Measurements from ENCODE around the gene HJV. TPM values are rescaled to one million over a fixed set of nuclear protein-coding genes. Genes with fewer than 3 reads are reported as not detected.

HJV gene
- total and polyA plus RNA-seq, 2 of the 8 experiments (the other 6 are each of a cell fraction or from before 2014, with no cell fraction given), result 0.32 to 0.70 TPM

DNA sequence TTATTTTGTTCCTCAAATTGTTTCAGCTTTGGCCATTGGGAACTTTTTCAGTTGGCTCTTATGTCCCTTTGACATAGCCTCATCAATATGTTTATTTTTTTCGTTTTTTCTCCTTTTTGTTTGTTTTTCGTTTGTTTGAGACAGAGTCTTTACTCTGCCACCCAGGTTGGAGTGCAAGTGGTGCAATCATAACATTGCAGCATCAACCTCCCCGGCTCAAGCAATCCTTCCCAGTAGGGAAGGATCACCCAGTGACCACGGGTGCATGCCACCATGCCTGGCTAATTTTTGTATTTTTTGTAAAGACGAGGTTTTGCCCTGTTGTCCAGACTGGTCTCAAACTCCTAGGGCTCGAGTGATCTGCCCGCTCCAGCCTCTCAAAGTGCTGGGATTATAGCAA is 49.0 kb downstream of the HJV start:
- POLR2A ChIA-PET (ENCODE audit: partially characterized antibody), result interaction anchor here (0.9 to 1.7 kb wide), 4 partner anchors 9 to 80 kb away, joined by 4 read pairs; partner anchors contain the start of genes ANKRD34A, POLR3GL and RBM8A
- TF ChIP-seq JUN (IDR thresholded peaks at IDR 0.05; ENCODE audit: low read depth, low read length), result no peak
- TF ChIP-seq CREB1 (IDR thresholded peaks at IDR 0.05), result no peak
- no peak for TF ChIP-seq RNF2 (IDR thresholded peaks at IDR 0.05; ENCODE audit: borderline replicate concordance, low read depth, low read length, missing control alignments, poor library complexity, severe bottlenecking)
- TF ChIP-seq CBX5 (IDR thresholded peaks at IDR 0.05; ENCODE audit: low read depth, low read length), result no peak
- TF ChIP-seq PHF8 (conservative IDR thresholded peaks at IDR 0.05; ENCODE audit: low read depth, low read length), result no peak
- TF ChIP-seq POLR2A (IDR thresholded peaks at IDR 0.05; ENCODE audit: control extremely low read depth in 1 of 2, low read depth in 2 of 2, low read length in 2 of 2), result no peak
- no peak for TF ChIP-seq TCF12 (IDR thresholded peaks at IDR 0.05; ENCODE audit: low read depth, low read length)
- TF ChIP-seq SP2 (IDR thresholded peaks at IDR 0.05; ENCODE audit: low read length), result no peak
- Histone ChIP-seq H3K79me2 (ENCODE audit: control insufficient read depth in 1 of 2, insufficient read depth in 2 of 2, low read length in 2 of 2) (no peaks in the 10 kb centered on the region), H3K56ac (replicated peaks; ENCODE audit: insufficient read length, low read depth, low read length) (no peak overlapping the region), H2BK20ac (ENCODE audit: low read length) (no peak overlapping the region), H4K91ac (replicated peaks; ENCODE audit: insufficient read length, low read length) (no peak overlapping the region), H3K4me1 (replicated peaks in 1 of 4; ENCODE audit: control insufficient read depth in 3 of 4, insufficient read depth in 4 of 4, low read length in 3 of 4) (peaks cover 0 to under 1% (median 0%) of the 10 kb centered on the region in 4 experiments; a peak in 1 of 7 replicates), H3K79me1 (ENCODE audit: low read depth, low read length) (no peaks in the 10 kb centered on the region), H2BK15ac (ENCODE audit: low read length) (no peak overlapping the region), H2BK120ac (replicated peaks; ENCODE audit: low read depth, low read length) (no peak overlapping the region), H3K4ac (replicated peaks; ENCODE audit: insufficient read length, low read depth, low read length) (no peak overlapping the region), H2BK5ac (ENCODE audit: low read depth, low read length) (no peak overlapping the region), H3K18ac (ENCODE audit: extremely low read depth, low read length) (no peak overlapping the region), H3K9ac (replicated peaks in 1 of 4; ENCODE audit: extremely low read depth in 1 of 4, low read depth in 3 of 4, low read length in 3 of 4) (no peak overlapping the region), H2AFZ (ENCODE audit: low read length) (no peak overlapping the region), H3K27me3 (replicated peaks in 1 of 4; ENCODE audit: control insufficient read depth in 3 of 4, extremely low read depth in 1 of 4, insufficient read depth in 3 of 4, low read length in 3 of 4) (no peaks in the 10 kb centered on the region), H4K5ac (ENCODE audit: insufficient read length, low read depth, low read length) (no peak overlapping the region), H3K23me2 (ENCODE audit: low read depth, low read length) (no peaks in the 10 kb centered on the region), H2AK5ac (ENCODE audit: low read depth, low read length) (no peak overlapping the region), H4K20me1 (replicated peaks in 1 of 2; ENCODE audit: control insufficient read depth in 1 of 2, insufficient read depth in 2 of 2, low read length in 2 of 2) (no peaks in the 10 kb centered on the region), H3K36me3 (ENCODE audit: control insufficient read depth in 2 of 4, insufficient read depth in 4 of 4, low read length in 3 of 4) (no peaks in the 10 kb centered on the region), H3K27ac (ENCODE audit: low read depth, low read length) (no peak overlapping the region), H4K8ac (ENCODE audit: extremely low read depth, insufficient read depth, low read length) (no peak overlapping the region), H3K4me3 (ENCODE audit: extremely low read depth in 1 of 4, insufficient read depth in 2 of 4, low read depth in 3 of 4, low read length in 4 of 4) (no peak overlapping the region), H3K23ac (ENCODE audit: insufficient read length) (no peak overlapping the region), H3K14ac (ENCODE audit: insufficient read length) (no peak overlapping the region), H2BK12ac (ENCODE audit: low read depth, low read length) (no peak overlapping the region), H3K9me3 (ENCODE audit: insufficient read depth in 2 of 2, low read depth in 1 of 2, low read length in 1 of 2) (no peaks in the 10 kb centered on the region), H3K4me2 (ENCODE audit: insufficient read depth in 1 of 2, low read depth in 2 of 2, low read length in 2 of 2) (no peak overlapping the region)
- DNase-seq (ENCODE audit: low read depth in 1 of 2, low spot score in 2 of 2) (no peak), FAIRE-seq (no peak)
- WGBS, 2 experiments (ENCODE audit: extremely low coverage in 1 of 2, insufficient coverage in 1 of 2, insufficient read length in 1 of 2, insufficient replicate concordance in 2 of 2, low coverage in 1 of 2, low lambda C conversion rate in 2 of 2, missing lambda C conversion rate in 1 of 2), result 79% methylated on average over 7 of the region's 7 CpGs; no CpG with 5 or more reads in 1 of the 2 experiments
- CTCF ChIA-PET (ENCODE audit: partially characterized antibody), result interaction anchor here (1.2 to 2.1 kb wide), 3 partner anchors 35 to 81 kb away, joined by 3 to 4 read pairs (median 4); no protein-coding TSS in a partner anchor
